ENCODE measurements around the gene ACP2. TPM values are rescaled to one million over a fixed set of nuclear protein-coding genes. Genes with fewer than 3 reads are reported as not detected.

Gene ACP2, protein sequence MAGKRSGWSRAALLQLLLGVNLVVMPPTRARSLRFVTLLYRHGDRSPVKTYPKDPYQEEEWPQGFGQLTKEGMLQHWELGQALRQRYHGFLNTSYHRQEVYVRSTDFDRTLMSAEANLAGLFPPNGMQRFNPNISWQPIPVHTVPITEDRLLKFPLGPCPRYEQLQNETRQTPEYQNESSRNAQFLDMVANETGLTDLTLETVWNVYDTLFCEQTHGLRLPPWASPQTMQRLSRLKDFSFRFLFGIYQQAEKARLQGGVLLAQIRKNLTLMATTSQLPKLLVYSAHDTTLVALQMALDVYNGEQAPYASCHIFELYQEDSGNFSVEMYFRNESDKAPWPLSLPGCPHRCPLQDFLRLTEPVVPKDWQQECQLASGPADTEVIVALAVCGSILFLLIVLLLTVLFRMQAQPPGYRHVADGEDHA
- 10 to 100 TPM; 16.8 to 17.2 TPM for total RNA-seq
- 12.5 TPM for polyA plus RNA-seq (2013, experiment 1 of 2)
- polyA plus RNA-seq (2013, experiment 2 of 2) = 13.7 TPM
- 12.4 to 38.3 (median 21.8) reads per million in 172 experiments for total RNA-seq

DNA sequence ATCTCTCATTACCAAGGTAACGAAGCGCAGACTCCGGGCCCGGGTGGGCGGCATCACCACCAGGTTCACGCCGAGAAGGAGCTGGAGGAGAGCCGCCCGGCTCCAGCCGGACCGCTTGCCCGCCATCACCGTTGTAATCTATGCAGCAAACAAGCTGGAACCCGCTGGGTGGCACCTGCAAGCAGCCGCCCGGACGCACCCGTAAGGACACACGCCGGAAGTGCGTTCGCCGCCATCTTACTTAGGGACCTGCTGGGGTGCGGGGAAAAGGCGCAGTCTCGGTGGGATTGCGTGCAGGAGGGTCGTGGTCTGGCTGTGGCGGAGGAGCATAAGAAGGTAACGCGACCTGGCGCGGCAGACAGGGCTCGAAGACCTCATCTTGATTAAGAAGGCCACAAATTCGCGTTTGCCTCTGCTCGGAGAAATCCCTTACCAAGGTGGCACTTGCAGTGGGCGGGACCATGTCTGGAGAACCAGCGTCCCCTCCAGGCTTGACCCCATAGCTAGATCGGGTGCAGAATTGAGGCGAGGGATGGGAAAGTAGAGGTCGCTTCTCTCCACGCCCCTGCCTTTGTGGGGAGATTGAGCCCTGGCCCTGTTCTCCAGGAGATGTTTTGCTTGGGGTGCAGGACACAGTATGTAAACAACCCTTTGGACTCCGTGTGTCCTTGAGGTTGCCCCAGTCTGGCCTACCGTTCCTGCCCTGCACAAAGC is at the start of gene ACP2:
TSS of gene ACP2 (minus strand) at position 151 of the 714 bp plus-strand sequence. CDS start at position 126, 25 bp downstream.
- Histone ChIP-seq H3K27ac (ENCODE audit: low read depth in 1 of 2, low read length in 2 of 2) (peak within 1 kb of the TSS; percentile 75 to 82), H3K36me3 (ENCODE audit: insufficient read depth, low read length) (peaks cover 27% of the 10 kb centered on the region), H3K4me3 (ENCODE audit: low read length) (peak within 1 kb of the TSS; percentile 77), H3K9me3 (ENCODE audit: control insufficient read depth in 1 of 2, insufficient read depth in 1 of 2, low read length in 2 of 2) (no peaks in the 10 kb centered on the region), H3K4me1 (ENCODE audit: insufficient read depth, low read length) (peaks cover 28% of the 10 kb centered on the region), H3K27me3 (ENCODE audit: control insufficient read depth in 1 of 2, insufficient read depth in 2 of 2, low read length in 2 of 2) (no peaks in the 10 kb centered on the region)
- H3K9me3 Mint-ChIP-seq = no peaks in the 10 kb centered on the region
- POLR2A ChIA-PET = interaction anchor here (0.5 to 3.2 kb wide), 18 partner anchors 10 to 313 kb away, joined by 3 to 63 read pairs (median 4); partner anchors contain the start of genes ARFGAP2, CSTPP1, DDB2 and MADD
- H3K27me3 Mint-ChIP-seq = no peaks in the 10 kb centered on the region
- peaks cover 29% of the 10 kb centered on the region for H3K4me1 Mint-ChIP-seq (ENCODE audit: low read depth)
- ATAC-seq (ENCODE audit: poor library complexity) (peak; percentile 97), DNase-seq (peak; percentile 78 to 93 (median 82))
- peak within 1 kb of the TSS; percentile 94 for H3K4me3 Mint-ChIP-seq
- peaks cover 29% of the 10 kb centered on the region for H3K36me3 Mint-ChIP-seq (ENCODE audit: low read depth)
- intact Hi-C loops (cut with DNase I, micrococcal nuclease) = loop anchor here (1.0 to 10.0 kb wide), 7 partner anchors 19 to 336 kb away; partner anchors contain the start of genes CSTPP1 (in 2 of the 2), ARFGAP2 (in 1 of the 2), DDB2 (in 1 of the 2) and FAM180B (in 1 of the 2)
- CTCF ChIA-PET = interaction anchor here (0.6 to 2.7 kb wide), 7 partner anchors 11 to 232 kb away, joined by 4 to 15 read pairs (median 6); partner anchors contain the start of genes DDB2 and MADD
- TF ChIP-seq, protein P1, sequence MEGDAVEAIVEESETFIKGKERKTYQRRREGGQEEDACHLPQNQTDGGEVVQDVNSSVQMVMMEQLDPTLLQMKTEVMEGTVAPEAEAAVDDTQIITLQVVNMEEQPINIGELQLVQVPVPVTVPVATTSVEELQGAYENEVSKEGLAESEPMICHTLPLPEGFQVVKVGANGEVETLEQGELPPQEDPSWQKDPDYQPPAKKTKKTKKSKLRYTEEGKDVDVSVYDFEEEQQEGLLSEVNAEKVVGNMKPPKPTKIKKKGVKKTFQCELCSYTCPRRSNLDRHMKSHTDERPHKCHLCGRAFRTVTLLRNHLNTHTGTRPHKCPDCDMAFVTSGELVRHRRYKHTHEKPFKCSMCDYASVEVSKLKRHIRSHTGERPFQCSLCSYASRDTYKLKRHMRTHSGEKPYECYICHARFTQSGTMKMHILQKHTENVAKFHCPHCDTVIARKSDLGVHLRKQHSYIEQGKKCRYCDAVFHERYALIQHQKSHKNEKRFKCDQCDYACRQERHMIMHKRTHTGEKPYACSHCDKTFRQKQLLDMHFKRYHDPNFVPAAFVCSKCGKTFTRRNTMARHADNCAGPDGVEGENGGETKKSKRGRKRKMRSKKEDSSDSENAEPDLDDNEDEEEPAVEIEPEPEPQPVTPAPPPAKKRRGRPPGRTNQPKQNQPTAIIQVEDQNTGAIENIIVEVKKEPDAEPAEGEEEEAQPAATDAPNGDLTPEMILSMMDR (IDR thresholded peaks at IDR 0.05) = no peak
- peak within 1 kb of the TSS; percentile 93 for H3K27ac Mint-ChIP-seq

DNA sequence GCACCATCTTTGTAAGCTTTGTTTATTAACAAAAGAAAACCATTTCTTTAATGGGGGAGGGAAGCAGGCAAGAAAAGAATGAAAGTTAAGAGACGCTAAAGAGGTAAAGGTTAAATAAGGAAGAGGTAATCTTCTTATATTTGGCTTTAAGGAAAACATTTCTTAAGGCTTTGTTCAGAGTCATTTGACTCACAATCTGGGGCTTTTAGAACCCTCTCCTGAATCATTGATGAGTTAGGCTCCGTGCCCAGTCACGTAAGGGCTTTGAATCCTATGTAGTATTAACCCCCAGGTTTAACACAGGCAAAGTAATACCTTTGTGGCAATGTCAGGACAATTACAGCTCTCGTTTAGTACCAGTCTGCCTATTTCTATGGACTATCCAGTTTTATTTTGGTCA is 47.4 kb upstream of the ACP2 start:
- H3K27me3 Mint-ChIP-seq = no peaks in the 10 kb centered on the region
- Histone ChIP-seq H3K27me3 (ENCODE audit: control insufficient read depth in 1 of 2, insufficient read depth in 2 of 2, low read length in 2 of 2) (no peaks in the 10 kb centered on the region), H3K36me3 (ENCODE audit: insufficient read depth, low read length) (peaks cover 76% of the 10 kb centered on the region), H3K9me3 (ENCODE audit: control insufficient read depth in 1 of 2, insufficient read depth in 1 of 2, low read length in 2 of 2) (no peaks in the 10 kb centered on the region), H3K4me3 (ENCODE audit: low read length) (no peak overlapping the region), H3K27ac (ENCODE audit: low read depth in 1 of 2, low read length in 2 of 2) (no peak overlapping the region), H3K4me1 (ENCODE audit: insufficient read depth, low read length) (no peaks in the 10 kb centered on the region)
- H3K36me3 Mint-ChIP-seq (ENCODE audit: low read depth) = peaks cover 95% of the 10 kb centered on the region
- H3K4me3 Mint-ChIP-seq = no peak overlapping the region
- ChIA-PET POLR2A (interaction anchor here (1.0 to 1.4 kb wide), 2 partner anchors 25 to 48 kb away, joined by 3 read pairs; partner anchors contain the start of gene ACP2), CTCF (no interaction called here)
- no peak for DNase-seq
- peak overlapping the region; percentile 15 for H3K27ac Mint-ChIP-seq
- H3K4me1 Mint-ChIP-seq (ENCODE audit: low read depth) = peaks cover 5% of the 10 kb centered on the region
- TF ChIP-seq, protein P1 (IDR thresholded peaks at IDR 0.05) = no peak
- no peaks in the 10 kb centered on the region for H3K9me3 Mint-ChIP-seq
- no peak for ATAC-seq (ENCODE audit: poor library complexity)
- intact Hi-C loops (cut with DNase I, micrococcal nuclease) = no loop called here

- H3K36me3 Mint-ChIP-seq (ENCODE audit: low read depth) = peaks cover 95% of the 10 kb centered on the region
- no peak overlapping the region for H3K4me3 Mint-ChIP-seq
- no peak overlapping the region for H3K27ac ChIP-seq (ENCODE audit: low read depth in 1 of 2, low read length in 2 of 2)
- TF ChIP-seq, protein P1 (IDR thresholded peaks at IDR 0.05) = no peak
- H3K4me1 ChIP-seq (ENCODE audit: insufficient read depth, low read length) = no peaks in the 10 kb centered on the region
- peaks cover 5% of the 10 kb centered on the region for H3K4me1 Mint-ChIP-seq (ENCODE audit: low read depth)
- ATAC-seq (ENCODE audit: poor library complexity) (no peak), DNase-seq (no peak)
- H3K9me3 Mint-ChIP-seq = no peaks in the 10 kb centered on the region
- POLR2A ChIA-PET = interaction anchor here (1.4 kb wide), 1 partner anchor 47 kb away, joined by 3 read pairs; the partner anchor contains the start of gene ACP2
- H3K36me3 ChIP-seq (ENCODE audit: insufficient read depth, low read length) = peaks cover 80% of the 10 kb centered on the region
- no peaks in the 10 kb centered on the region for H3K27me3 Mint-ChIP-seq
- intact Hi-C loops (cut with DNase I, micrococcal nuclease) = no loop called here
- H3K27ac Mint-ChIP-seq = no peak overlapping the region
- CTCF ChIA-PET = no interaction called here
- H3K9me3 ChIP-seq (ENCODE audit: control insufficient read depth in 1 of 2, insufficient read depth in 1 of 2, low read length in 2 of 2) = no peaks in the 10 kb centered on the region
- H3K27me3 ChIP-seq (ENCODE audit: control insufficient read depth in 1 of 2, insufficient read depth in 2 of 2, low read length in 2 of 2) = no peaks in the 10 kb centered on the region
- no peak overlapping the region for H3K4me3 ChIP-seq (ENCODE audit: low read length)
Measured at GRCh38 chr11:47295385-47295784, 46.8 kb upstream of the ACP2 start.
